Measurements from ENCODE around the gene XRN1.

The XRN1 gene

DNA sequence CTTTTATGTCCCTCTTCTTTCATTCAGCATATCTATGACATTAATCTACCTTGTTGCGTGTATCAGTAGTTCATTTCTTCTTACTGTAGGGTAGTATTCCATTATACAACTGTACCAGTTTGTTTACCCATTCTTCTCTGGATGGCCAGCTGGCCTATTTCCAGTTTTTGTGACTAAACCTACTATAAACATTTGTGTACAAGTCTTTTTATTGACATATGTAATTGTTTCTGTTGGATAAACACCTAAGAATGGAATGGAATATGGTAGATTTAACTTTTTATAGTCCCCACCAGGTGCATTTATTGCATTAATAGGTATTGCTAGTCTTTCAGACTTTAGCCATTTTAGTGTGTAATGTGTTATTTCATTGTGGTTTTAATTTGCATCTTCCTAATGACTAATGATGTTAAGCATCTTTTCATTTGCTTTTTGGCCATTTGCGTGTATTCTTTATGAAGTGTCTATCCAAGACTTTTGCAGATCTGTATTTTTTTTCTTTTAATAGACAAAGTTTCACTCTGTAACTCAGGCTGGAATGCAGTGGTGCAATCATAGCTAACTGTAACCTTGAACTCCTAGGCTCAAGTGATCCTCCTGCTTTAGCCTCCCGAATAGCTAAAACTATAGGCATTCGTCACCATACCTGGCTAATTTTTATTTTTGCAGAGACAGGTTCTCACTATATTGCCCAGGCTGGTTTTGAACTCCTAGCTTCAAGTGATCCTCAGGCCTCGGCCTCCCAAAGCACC, 41.9 kb upstream of the XRN1 start:
- TF ChIP-seq POLR2AphosphoS5 (IDR thresholded peaks at IDR 0.05; ENCODE audit: low read depth, low read length) (no peak), FOXP2 (optimal IDR thresholded peaks at IDR 0.05; ENCODE audit: borderline replicate concordance, extremely low read depth, extremely low read length, insufficient read depth) (no peak), TAF1 (IDR thresholded peaks at IDR 0.05; ENCODE audit: borderline replicate concordance, insufficient read depth, low read length) (no peak), SIN3A (IDR thresholded peaks at IDR 0.05; ENCODE audit: borderline replicate concordance, insufficient read depth, low read length) (no peak)
- TF ChIP-seq, protein P1, sequence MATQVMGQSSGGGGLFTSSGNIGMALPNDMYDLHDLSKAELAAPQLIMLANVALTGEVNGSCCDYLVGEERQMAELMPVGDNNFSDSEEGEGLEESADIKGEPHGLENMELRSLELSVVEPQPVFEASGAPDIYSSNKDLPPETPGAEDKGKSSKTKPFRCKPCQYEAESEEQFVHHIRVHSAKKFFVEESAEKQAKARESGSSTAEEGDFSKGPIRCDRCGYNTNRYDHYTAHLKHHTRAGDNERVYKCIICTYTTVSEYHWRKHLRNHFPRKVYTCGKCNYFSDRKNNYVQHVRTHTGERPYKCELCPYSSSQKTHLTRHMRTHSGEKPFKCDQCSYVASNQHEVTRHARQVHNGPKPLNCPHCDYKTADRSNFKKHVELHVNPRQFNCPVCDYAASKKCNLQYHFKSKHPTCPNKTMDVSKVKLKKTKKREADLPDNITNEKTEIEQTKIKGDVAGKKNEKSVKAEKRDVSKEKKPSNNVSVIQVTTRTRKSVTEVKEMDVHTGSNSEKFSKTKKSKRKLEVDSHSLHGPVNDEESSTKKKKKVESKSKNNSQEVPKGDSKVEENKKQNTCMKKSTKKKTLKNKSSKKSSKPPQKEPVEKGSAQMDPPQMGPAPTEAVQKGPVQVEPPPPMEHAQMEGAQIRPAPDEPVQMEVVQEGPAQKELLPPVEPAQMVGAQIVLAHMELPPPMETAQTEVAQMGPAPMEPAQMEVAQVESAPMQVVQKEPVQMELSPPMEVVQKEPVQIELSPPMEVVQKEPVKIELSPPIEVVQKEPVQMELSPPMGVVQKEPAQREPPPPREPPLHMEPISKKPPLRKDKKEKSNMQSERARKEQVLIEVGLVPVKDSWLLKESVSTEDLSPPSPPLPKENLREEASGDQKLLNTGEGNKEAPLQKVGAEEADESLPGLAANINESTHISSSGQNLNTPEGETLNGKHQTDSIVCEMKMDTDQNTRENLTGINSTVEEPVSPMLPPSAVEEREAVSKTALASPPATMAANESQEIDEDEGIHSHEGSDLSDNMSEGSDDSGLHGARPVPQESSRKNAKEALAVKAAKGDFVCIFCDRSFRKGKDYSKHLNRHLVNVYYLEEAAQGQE (IDR thresholded peaks at IDR 0.05; ENCODE audit: insufficient read depth in 1 of 2, low read depth in 2 of 2, low read length in 2 of 2): no peak

DNA sequence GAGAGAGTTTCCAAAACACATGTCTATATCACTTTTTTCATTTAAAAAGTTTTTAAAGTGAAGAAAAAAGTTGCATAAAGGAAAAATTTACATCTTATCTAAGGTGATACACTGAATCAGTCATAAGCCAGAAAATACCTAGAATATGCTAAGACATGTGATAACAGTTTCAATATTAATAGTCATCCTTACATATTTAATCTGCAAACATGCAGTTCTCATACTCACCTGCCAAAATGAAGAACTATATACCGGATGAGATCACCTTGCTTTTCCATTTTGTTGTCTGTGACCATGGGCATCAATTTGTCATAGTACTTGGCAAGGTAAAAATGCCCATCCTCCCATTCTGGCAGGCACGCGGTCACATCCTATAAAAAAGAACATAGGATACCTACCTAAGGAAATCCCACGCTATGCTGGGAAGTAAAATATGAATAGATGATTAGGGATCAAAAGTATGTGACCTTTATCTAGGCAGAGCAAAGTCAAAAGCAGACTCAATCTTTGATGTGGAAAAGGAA, 37.1 kb upstream of the XRN1 start:
- no peak for TF ChIP-seq FOXP2 (optimal IDR thresholded peaks at IDR 0.05; ENCODE audit: borderline replicate concordance, extremely low read depth, extremely low read length, insufficient read depth)
- TF ChIP-seq SIN3A (IDR thresholded peaks at IDR 0.05; ENCODE audit: borderline replicate concordance, insufficient read depth, low read length): no peak
- TF ChIP-seq TAF1 (IDR thresholded peaks at IDR 0.05; ENCODE audit: borderline replicate concordance, insufficient read depth, low read length): no peak
- TF ChIP-seq POLR2AphosphoS5 (IDR thresholded peaks at IDR 0.05; ENCODE audit: low read depth, low read length): no peak
- TF ChIP-seq, protein P1 (IDR thresholded peaks at IDR 0.05; ENCODE audit: insufficient read depth in 1 of 2, low read depth in 2 of 2, low read length in 2 of 2): no peak

DNA sequence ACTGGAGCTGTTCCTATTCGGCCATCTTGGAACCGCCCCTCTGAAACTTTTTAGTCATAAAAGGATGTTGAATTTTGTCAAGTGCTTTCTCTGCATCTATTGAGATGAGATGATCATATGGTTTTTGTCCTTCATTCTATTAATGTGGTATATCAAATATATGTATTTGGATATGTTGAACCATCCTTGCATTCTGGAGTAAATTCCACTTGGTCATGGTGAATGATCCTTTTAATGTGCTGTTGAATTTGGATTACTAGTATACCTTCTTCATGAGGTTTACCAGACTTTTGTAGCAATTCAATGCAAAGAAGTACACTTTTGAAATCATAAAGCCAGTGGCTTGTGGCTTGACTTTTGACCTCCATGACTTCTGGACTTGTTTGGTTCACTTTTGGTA, 33.4 kb upstream of the XRN1 start:
- TF ChIP-seq, protein P1 (IDR thresholded peaks at IDR 0.05; ENCODE audit: insufficient read depth in 1 of 2, low read depth in 2 of 2, low read length in 2 of 2): no peak
- TF ChIP-seq SIN3A (IDR thresholded peaks at IDR 0.05; ENCODE audit: borderline replicate concordance, insufficient read depth, low read length) (no peak), FOXP2 (optimal IDR thresholded peaks at IDR 0.05; ENCODE audit: borderline replicate concordance, extremely low read depth, extremely low read length, insufficient read depth) (no peak), TAF1 (IDR thresholded peaks at IDR 0.05; ENCODE audit: borderline replicate concordance, insufficient read depth, low read length) (no peak), POLR2AphosphoS5 (IDR thresholded peaks at IDR 0.05; ENCODE audit: low read depth, low read length) (no peak)

DNA sequence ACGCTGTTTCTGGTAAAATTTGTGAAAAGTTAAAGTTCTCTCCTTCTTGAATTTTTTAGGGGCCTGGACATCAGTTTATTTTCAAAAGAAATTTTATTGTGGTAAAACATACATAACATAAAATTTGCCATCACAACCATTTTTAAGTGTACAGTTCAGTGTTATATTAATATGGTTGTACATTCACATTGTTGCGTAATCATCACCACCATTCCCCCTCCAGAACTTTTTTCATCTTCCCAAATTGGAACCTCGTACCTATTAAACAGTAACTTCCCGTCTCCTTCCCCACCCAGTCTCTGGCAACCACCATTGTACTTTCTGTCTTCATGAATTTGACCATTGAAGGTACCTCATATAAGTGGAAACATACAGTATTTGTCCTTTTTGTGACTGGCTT, 23.0 kb upstream of the XRN1 start:
- TF ChIP-seq, protein P1 (IDR thresholded peaks at IDR 0.05; ENCODE audit: insufficient read depth in 1 of 2, low read depth in 2 of 2, low read length in 2 of 2): no peak

DNA sequence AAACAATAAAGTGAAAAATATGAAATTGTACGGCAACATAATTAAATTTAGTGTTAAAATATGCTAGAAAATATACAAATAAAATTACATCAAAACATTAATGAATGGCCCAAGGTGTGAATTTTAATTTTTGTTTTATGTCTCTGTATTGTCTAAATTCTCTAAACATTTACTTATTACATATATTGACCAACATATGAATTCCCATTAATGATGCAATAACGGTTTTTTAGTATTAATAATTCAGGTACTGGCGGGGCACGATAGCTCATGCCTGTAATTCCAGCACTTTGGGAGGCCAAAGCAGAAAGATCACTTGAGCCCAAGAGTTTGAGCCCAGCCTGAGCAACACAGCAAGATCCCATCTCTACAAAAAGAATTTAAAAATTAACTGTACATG, 20.6 kb upstream of the XRN1 start:
- TF ChIP-seq, protein P1 (IDR thresholded peaks at IDR 0.05; ENCODE audit: insufficient read depth in 1 of 2, low read depth in 2 of 2, low read length in 2 of 2): no peak
- TF ChIP-seq SIN3A (IDR thresholded peaks at IDR 0.05; ENCODE audit: borderline replicate concordance, insufficient read depth, low read length) (no peak), TAF1 (IDR thresholded peaks at IDR 0.05; ENCODE audit: borderline replicate concordance, insufficient read depth, low read length) (no peak), POLR2AphosphoS5 (IDR thresholded peaks at IDR 0.05; ENCODE audit: low read depth, low read length) (no peak), FOXP2 (optimal IDR thresholded peaks at IDR 0.05; ENCODE audit: borderline replicate concordance, extremely low read depth, extremely low read length, insufficient read depth) (no peak)
